Activated naive CD4-positive, alpha-beta T cell treated with anti-CD3 and anti-CD28 coated beads, Interleukin-2, amount 50 U/mL, for 24 hours (primary cell): ENCODE data around the gene IZUMO4.
"Not testable (repeated sequence)": the region's sequence is repeated elsewhere in the genome, so short reads cannot be mapped to it uniquely, and the experiment has no call there.

Experiments used
- H3K27ac Mint-ChIP-seq: one replicate; pipeline ENCODE4 v1.8.0; 2021; ENCODE audit warnings: mild to moderate bottlenecking, mixed read lengths
- H3K27me3 Mint-ChIP-seq: one replicate; pipeline ENCODE4 v1.8.0; 2021; ENCODE audit warnings: mixed read lengths
- H3K36me3 Mint-ChIP-seq: one replicate; pipeline ENCODE4 v1.8.0; 2021; ENCODE audit warnings: mixed read lengths
- H3K4me1 Mint-ChIP-seq: one replicate; pipeline ENCODE4 v1.8.0; 2021; ENCODE audit warnings: mixed read lengths
- H3K4me3 Mint-ChIP-seq: one replicate; pipeline ENCODE4 v1.8.0; 2021; ENCODE audit warnings: mild to moderate bottlenecking, mixed read lengths
- H3K9me3 Mint-ChIP-seq: one replicate; pipeline ENCODE4 v1.8.0; 2021; ENCODE audit warnings: mixed read lengths

IZUMO4 gene

DNA sequence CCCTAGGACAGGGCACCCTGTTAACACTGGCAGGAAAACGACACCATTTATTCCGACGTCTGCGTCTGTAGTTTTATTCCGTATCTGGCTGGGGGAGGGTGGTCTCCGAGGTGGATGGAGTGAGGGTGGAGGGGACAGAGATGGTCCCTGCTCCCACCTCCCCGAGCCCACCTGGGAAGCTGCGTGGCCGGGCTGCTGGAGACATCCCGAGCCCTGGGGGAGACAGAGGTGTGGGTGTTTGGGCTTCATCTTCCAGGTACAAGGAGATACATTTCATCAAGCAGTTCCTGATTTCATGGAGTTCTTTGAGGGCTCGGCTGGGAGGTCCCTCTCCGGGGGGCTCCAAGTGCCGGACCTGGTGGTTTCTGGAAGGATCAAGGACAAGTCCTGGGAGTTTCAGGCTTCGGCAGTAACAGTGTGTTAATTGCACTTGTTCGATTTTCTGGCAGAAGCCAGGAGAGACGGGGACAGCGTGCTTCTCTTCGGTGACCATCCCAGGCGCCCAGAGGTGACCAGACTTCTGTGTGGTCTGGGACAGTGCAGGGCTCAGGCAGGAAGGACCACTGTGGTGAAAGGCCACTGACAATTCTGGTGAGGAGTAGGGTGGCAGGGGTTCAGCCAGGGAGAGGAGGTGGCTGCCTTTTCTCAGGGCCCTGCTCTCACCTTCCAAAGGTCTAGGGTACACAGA lies 25.6 kb upstream of the IZUMO4 start:
- Mint-ChIP-seq H3K36me3 (peaks cover 8% of the 10 kb centered on the region), H3K4me3 (no peak overlapping the region), H3K4me1 (peaks cover 21% of the 10 kb centered on the region), H3K27me3 (no peaks in the 10 kb centered on the region), H3K27ac (peak overlapping the region; percentile 84), H3K9me3 (no peaks in the 10 kb centered on the region)

GRCh38 chr19:2072757-2073551 lies 23.8 kb upstream of the IZUMO4 start:
- no peaks in the 10 kb centered on the region for H3K9me3 Mint-ChIP-seq
- peaks cover 21% of the 10 kb centered on the region for H3K4me1 Mint-ChIP-seq
- no peak overlapping the region for H3K4me3 Mint-ChIP-seq
- peak overlapping the region; percentile 55 for H3K27ac Mint-ChIP-seq
- H3K36me3 Mint-ChIP-seq = peaks cover 8% of the 10 kb centered on the region
- no peaks in the 10 kb centered on the region for H3K27me3 Mint-ChIP-seq

GRCh38 chr19:2076526-2076944 lies 20.2 kb upstream of the IZUMO4 start:
- Mint-ChIP-seq H3K36me3 (peaks cover 8% of the 10 kb centered on the region), H3K4me3 (no peak overlapping the region), H3K4me1 (peaks cover 33% of the 10 kb centered on the region), H3K9me3 (no peaks in the 10 kb centered on the region), H3K27ac (no peak overlapping the region), H3K27me3 (no peaks in the 10 kb centered on the region)

DNA sequence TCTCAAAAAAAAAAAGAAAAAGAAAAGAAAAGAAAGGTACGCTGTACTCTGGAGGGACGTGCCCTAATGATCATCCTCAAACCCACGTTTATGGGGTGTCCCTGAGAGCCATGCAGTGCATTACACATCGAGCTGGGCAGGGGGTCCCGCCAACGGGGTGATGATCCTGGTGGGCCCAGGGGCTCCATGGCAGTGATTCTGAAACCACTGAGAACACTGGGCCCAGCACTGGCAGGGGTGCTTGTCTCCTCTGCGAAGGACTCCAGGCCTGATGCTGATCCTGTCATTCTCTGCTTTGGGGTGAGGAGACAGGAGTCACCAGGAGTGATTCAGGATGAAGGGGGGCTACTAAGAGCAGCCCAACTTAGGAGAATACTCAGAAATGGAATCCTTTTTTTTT lies 19.3 kb upstream of the IZUMO4 start:
- peaks cover 36% of the 10 kb centered on the region for H3K4me1 Mint-ChIP-seq
- no peak overlapping the region for H3K4me3 Mint-ChIP-seq
- H3K27me3 Mint-ChIP-seq = no peaks in the 10 kb centered on the region
- H3K9me3 Mint-ChIP-seq = no peaks in the 10 kb centered on the region
- no peak overlapping the region for H3K27ac Mint-ChIP-seq
- peaks cover 6% of the 10 kb centered on the region for H3K36me3 Mint-ChIP-seq

GRCh38 chr19:2077833-2078619 lies 18.7 kb upstream of the IZUMO4 start:
- Mint-ChIP-seq H3K36me3 (peaks cover 3% of the 10 kb centered on the region), H3K9me3 (no peaks in the 10 kb centered on the region), H3K27me3 (no peaks in the 10 kb centered on the region), H3K27ac (no peak overlapping the region), H3K4me1 (peaks cover 40% of the 10 kb centered on the region), H3K4me3 (no peak overlapping the region)

DNA sequence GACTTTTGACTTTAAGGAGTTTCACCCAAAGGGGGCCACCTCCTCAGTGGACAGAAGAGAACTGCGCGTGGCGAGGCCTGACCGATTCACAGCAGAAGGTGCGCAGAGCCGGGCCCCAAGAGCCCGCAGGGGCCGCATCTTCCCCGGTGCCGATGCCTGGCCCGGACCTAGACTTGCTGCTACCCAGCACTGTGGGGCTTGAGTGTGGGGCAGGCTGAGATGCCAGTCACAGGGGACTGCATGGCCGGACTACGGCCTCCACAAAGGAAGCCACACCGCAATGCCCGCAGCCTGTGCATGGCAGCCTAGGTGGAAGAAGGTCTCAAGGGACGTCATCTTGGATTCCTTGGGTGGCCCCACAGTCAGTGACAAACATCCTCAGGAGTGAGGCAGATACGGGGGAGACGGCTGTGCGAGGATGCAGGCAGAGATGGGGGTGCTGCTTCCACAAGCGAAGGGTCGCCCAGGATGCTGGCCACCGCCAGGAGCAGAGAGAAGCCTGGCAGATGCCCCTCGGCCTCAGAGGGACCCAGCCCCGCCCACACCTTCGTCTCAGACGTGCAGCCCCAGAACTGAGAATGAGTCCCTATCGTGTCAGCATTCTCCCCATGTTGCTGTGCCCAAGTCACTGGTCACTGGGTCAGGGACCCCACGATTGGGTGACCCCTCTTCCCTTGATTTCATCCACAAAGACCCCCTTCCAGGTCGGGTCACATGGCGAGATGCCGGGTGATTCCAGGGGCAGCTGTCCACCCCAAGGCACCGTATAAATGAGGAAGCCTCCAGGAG lies 17.4 kb upstream of the IZUMO4 start:
- H3K27me3 Mint-ChIP-seq = no peaks in the 10 kb centered on the region
- H3K27ac Mint-ChIP-seq = peak overlapping the region; percentile 92
- H3K36me3 Mint-ChIP-seq = peaks cover 2% of the 10 kb centered on the region
- peak overlapping the region; percentile 95 for H3K4me3 Mint-ChIP-seq
- H3K9me3 Mint-ChIP-seq = no peaks in the 10 kb centered on the region
- peaks cover 42% of the 10 kb centered on the region for H3K4me1 Mint-ChIP-seq

- H3K27ac Mint-ChIP-seq = peak overlapping the region; percentile 80
- no peaks in the 10 kb centered on the region for H3K27me3 Mint-ChIP-seq
- peaks cover 39% of the 10 kb centered on the region for H3K4me1 Mint-ChIP-seq
- no peaks in the 10 kb centered on the region for H3K9me3 Mint-ChIP-seq
- H3K4me3 Mint-ChIP-seq = peak overlapping the region; percentile 95
- H3K36me3 Mint-ChIP-seq = peaks cover 2% of the 10 kb centered on the region
These were observed 16.8 kb upstream of the IZUMO4 start for GRCh38 chr19:2079865-2080301.

DNA sequence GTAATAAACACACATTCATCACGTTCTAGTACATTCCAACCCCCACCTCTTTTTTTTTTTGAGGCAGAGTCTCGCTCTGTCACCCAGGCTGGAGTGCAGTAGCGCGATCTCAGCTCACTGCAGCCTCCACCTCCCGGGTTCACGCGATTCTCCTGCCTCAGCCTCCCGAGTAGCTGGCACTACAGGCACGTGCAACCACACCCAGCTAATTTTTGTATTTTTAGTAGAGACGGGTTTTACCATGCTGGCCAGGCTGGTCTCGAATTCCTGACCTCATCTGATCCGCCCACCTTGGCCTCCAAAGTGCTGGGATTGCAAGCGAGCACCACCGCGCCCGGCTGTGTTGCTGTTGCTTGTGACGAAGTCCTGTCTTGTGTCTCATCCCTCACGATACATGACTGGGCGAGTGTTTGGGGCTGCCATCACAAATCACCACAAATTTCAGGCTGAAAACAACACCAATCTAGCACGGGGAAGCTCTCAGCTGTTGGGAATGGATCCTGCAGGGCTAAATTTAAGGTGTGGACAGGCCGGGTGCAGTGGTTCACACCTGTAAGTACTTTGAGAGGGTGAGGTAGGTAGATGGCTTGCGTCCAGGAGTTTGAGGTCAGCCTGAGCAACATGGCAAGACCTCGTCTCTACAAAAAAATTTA lies 16.3 kb upstream of the IZUMO4 start:
- peaks cover 2% of the 10 kb centered on the region for H3K36me3 Mint-ChIP-seq
- H3K4me1 Mint-ChIP-seq = peaks cover 43% of the 10 kb centered on the region
- peak overlapping the region; percentile 95 for H3K4me3 Mint-ChIP-seq
- H3K27ac Mint-ChIP-seq = peak overlapping the region; percentile 80
- H3K27me3 Mint-ChIP-seq = no peaks in the 10 kb centered on the region
- no peaks in the 10 kb centered on the region for H3K9me3 Mint-ChIP-seq

DNA sequence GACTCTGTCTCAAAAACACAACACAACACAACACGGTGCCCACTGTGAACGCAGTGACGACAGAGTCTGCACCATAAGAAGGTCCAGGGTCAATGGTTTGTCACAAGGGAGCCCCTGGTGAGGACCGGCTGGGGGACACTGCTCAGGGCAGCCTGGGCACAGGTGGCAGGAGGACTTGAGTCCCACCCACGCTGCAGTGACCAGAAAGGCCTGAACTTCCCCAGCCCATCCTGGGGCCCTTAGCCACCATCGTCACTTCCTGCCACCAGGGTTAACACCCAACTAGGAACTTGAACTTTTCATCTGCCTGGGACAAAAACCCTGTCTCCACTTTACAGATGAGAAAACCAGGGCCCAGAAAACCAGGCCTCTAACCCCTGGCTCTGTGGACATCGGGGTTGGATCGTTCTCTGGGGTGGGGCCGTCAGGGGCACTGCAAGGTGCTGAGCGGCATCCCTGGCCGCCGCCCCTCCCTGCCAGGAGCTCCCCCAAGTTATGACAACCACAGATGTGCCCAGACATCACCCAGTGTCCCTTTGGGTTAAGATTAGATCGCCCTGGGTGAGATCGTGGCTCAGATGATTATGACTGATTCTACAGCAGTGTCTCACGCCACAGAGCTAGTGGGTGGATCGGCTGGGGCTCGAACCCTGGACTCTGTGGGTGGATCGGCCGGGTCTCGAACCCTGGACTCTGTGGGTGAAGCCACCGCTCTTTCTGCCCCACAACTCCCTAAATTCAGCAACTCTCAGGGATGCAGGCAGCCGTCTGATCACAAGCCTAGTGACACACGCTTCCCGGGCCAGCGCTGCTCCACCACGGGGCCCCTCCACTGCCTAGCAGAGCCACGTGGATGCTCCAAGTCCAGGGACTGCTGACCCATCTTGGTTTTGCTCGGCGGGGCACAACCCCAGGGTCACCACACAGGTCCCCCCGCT lies 14.6 kb upstream of the IZUMO4 start:
- Mint-ChIP-seq H3K9me3 (no peaks in the 10 kb centered on the region), H3K27me3 (no peaks in the 10 kb centered on the region), H3K36me3 (peaks cover 2% of the 10 kb centered on the region), H3K27ac (peak overlapping the region; percentile 93), H3K4me1 (peaks cover 53% of the 10 kb centered on the region), H3K4me3 (peak overlapping the region; percentile 95)

- H3K4me1 Mint-ChIP-seq = peaks cover 65% of the 10 kb centered on the region
- H3K4me3 Mint-ChIP-seq = peak overlapping the region; percentile 95
- peaks cover 2% of the 10 kb centered on the region for H3K36me3 Mint-ChIP-seq
These were observed 13.4 kb upstream of the IZUMO4 start for GRCh38 chr19:2083174-2083854.

DNA sequence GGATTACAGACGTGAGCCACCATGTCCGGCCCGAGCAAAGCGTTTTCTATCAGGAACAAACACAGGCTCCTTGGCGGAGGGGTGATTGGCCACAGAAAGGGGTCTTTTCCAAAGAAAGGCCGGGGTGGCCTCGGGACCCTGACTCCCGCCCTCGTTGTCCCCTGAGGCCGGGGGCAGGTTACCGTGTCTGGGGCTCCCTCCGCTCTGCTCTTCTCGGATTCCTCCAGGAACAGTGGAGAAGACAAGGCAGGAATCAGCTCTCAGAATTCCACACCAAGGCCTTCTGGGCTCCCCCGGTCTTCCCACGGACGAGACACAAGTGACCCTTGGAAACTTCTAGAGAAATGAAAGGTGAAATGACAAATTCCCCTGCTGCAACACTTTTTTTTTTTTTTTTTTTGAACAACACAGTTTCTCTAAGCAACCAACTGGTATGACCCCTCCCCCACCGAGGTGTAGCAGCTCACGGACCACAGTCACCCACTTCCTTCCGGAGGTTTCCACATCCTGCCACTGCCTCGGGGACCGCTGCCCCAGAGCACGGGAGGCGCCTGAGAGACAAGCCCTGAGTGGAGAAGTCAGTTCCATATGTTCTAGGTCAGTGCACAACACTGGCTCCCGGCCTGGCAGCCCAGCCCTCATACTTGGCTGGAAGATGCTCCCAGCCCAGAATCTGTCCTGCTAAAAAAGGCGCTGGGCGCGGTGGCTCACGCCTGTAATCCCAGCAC lies 11.6 kb upstream of the IZUMO4 start:
- Mint-ChIP-seq H3K4me3 (peak overlapping the region; percentile 95), H3K36me3 (no peaks in the 10 kb centered on the region), H3K27ac (peak overlapping the region; percentile 93), H3K4me1 (peaks cover 66% of the 10 kb centered on the region), H3K9me3 (no peaks in the 10 kb centered on the region), H3K27me3 (no peaks in the 10 kb centered on the region)

More at GRCh38 chr19:2083174-2083854, 13.4 kb upstream of the IZUMO4 start:
- Mint-ChIP-seq H3K27me3 (no peaks in the 10 kb centered on the region), H3K27ac (peak overlapping the region; percentile 93), H3K9me3 (no peaks in the 10 kb centered on the region)

DNA sequence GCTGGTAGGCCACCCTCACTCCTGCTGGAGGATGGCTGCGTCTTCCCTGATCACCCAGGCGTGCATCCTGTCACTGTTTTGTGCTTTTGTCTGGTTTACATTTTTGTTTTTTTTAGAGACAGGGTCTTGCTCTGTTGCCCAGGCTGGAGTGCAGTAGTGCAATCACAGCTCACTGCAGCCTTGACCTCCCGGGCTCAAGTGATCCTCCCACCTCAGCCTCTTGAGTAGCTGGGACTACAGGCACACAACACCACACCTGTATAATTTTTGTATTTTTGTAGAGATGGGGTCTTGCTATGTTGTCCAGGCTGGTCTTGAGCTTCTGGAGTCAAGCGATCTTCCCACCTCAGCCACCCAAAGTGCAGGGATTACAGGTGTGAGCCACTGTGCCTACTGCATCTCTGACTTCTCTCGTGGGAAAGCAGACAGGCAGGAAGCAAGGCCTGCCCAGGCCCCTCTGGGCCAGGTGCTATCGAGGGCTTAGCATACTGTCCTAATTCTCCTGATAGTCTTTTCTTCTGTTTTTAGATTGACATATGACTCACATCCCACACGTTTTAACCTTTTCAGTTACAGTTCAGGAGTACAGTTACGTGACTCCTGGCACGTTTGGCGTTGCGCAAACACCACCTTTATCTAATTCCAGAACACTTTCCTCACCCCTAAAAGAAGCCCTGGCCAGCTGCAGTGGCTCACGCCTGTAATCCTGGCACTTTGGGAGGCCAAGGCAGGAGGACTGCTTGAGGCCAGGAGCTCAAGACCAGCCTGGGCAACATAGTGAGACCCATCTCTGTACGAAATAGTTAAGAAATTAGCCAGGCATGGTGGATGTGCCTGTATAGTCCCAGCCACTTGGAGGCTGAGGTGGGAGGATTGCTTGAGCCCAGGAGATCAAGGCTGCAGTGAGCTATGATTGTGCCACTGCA lies 9.8 kb upstream of the IZUMO4 start:
- H3K27me3 Mint-ChIP-seq, H3K9me3 Mint-ChIP-seq, H3K36me3 Mint-ChIP-seq: not testable (repeated sequence)
- Mint-ChIP-seq H3K4me1 (peaks cover 68% of the 10 kb centered on the region), H3K27ac (peak overlapping the region; percentile 63), H3K4me3 (peak overlapping the region; percentile 53)
